Suprapubic skin (tissue), 4 donors: ENCODE measurements around the gene ZNF496. TPM values are rescaled to one million over a fixed set of nuclear protein-coding genes. Genes with fewer than 3 reads are reported as not detected.

ENCODE experiments used
- DNase-seq, 2 donors: peaks; one replicate each; pipeline ENCODE4 v3.0.0-alpha.2; 2019; ENCODE audit warnings: low spot score in 2 of 2
- H3K27ac ChIP-seq: fragments of 200-600 bp; sonication (generic); one replicate; pipeline ENCODE4 v1.5.1; 2019
- H3K27me3 ChIP-seq: fragments of 200-600 bp; sonication (generic); one replicate; pipeline ENCODE4 v1.5.1; 2019
- H3K36me3 ChIP-seq: fragments of 200-600 bp; sonication (generic); one replicate; pipeline ENCODE4 v1.5.1; 2019
- H3K4me1 ChIP-seq: fragments of 200-600 bp; sonication (generic); one replicate; pipeline ENCODE4 v1.5.1; 2019
- H3K4me3 ChIP-seq: fragments of 200-600 bp; sonication (generic); one replicate; pipeline ENCODE4 v1.5.1; 2019; ENCODE audit warnings: mild to moderate bottlenecking
- H3K9me3 ChIP-seq: fragments of 200-600 bp; sonication (generic); one replicate; pipeline ENCODE4 v1.5.1; 2019
- CTCF ChIP-seq, 2 donors: fragments of 200-600 bp in 1 of 2; fragments of 450-650 bp in 1 of 2; sonication (generic) in 1 of 2; IDR thresholded peaks; one replicate each; pipeline ENCODE4 v1.5.1; 2016 to 2019; ENCODE audit warnings: antibody characterized with exemption in 2 of 2, mild to moderate bottlenecking in 1 of 2, moderate library complexity in 1 of 2
- EP300 ChIP-seq: sonication (generic); formaldehyde crosslinking; IDR thresholded peaks from one replicate; pipeline ENCODE4 v1.6.1; 2017; ENCODE audit warnings: antibody characterized with exemption
- POLR2A ChIP-seq, 2 donors: fragments of 450-650 bp; IDR thresholded peaks; one replicate each; pipeline ENCODE4 v1.6.1; 2017; ENCODE audit warnings: antibody characterized with exemption in 2 of 2, mild to moderate bottlenecking in 2 of 2, moderate library complexity in 2 of 2
- POLR2AphosphoS5 ChIP-seq, 3 donors: sonication (generic); formaldehyde crosslinking; IDR thresholded peaks; one replicate each; pipeline ENCODE4 v1.6.1; 2017; ENCODE audit warnings: antibody characterized with exemption in 3 of 3
- WGBS: methylation state at CpG from one replicate; pipeline ENCODE4 v1.1.5; 2018; 5-methylcytosine and 5-hydroxymethylcytosine counted together
- total RNA-seq, 4 donors: library from RNA; depleted of rRNA; stranded (reverse); fragments of >200 nt; gene quantifications; one replicate each; pipeline ENCODE4 v1.1.0, GENCODE V29; 2016

The ZNF496 gene
- total RNA-seq, 4 donors from 2014 or later, result 17.5 to 45.7 (median 21.2) TPM

DNA sequence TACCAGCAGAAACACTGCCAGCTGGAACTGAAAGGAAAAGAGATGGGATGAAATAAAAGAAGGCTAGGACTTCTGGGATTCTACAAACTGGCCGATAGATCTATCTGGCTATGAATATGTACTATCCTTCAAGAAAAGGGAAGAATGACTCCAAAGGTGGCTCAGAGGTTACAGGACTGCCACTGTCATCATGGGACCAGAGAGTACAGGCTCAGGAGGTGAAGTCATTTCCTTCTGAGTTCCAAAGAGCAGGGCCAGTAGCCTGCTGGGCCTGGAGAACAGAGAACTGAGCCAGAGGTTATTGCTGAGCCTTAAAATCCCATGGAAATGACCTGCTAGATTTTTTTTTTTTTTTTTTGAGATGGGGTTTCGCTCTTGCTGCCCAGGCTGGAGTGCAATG is 27.6 kb downstream of the ZNF496 start:
- no peak overlapping the region for H3K4me3 ChIP-seq
- H3K27ac ChIP-seq, result no peak overlapping the region
- no peaks in the 10 kb centered on the region for H3K27me3 ChIP-seq
- H3K4me1 ChIP-seq, result no peaks in the 10 kb centered on the region
- no peak for TF ChIP-seq POLR2AphosphoS5 (IDR thresholded peaks at IDR 0.05)
- TF ChIP-seq POLR2A (IDR thresholded peaks at IDR 0.05), result no peak
- TF ChIP-seq CTCF (IDR thresholded peaks at IDR 0.05), result no peak
- no peak for TF ChIP-seq EP300
- no peaks in the 10 kb centered on the region for H3K9me3 ChIP-seq
- peaks cover 92% of the 10 kb centered on the region for H3K36me3 ChIP-seq
- WGBS, result 92% methylated on average over 2 of the region's 2 CpGs
- DNase-seq, result no peak

DNA sequence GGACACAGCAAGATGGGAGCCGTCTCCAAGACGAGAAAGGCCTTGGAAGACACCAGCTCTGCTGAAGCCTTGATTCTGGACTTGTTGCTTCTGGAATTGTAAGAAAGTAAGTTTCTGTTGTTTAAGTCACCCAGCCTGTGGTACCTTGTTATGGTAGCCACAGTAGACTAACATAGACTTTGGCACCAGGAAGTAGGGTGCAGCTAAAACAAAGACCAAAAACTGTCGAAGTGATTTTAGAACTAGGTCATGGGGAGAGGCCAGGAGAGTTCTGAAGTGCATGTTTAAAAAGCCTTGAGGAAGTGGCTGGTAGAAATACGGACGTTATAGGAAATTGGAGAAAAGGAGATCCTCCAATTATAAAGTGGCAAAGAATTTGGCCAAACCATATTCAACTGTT is 28.5 kb downstream of the ZNF496 start:
- no peaks in the 10 kb centered on the region for H3K9me3 ChIP-seq
- no peak overlapping the region for H3K4me3 ChIP-seq
- 52% methylated on average over 5 of the region's 5 CpGs for whole genome bisulfite sequencing
- H3K27me3 ChIP-seq, result no peaks in the 10 kb centered on the region
- DNase-seq, result no peak
- no peak overlapping the region for H3K27ac ChIP-seq
- peaks cover 84% of the 10 kb centered on the region for H3K36me3 ChIP-seq
- TF ChIP-seq POLR2A (IDR thresholded peaks at IDR 0.05), result no peak
- TF ChIP-seq CTCF (IDR thresholded peaks at IDR 0.05), result no peak
- no peak for TF ChIP-seq POLR2AphosphoS5 (IDR thresholded peaks at IDR 0.05)
- no peak for TF ChIP-seq EP300
- no peaks in the 10 kb centered on the region for H3K4me1 ChIP-seq

DNA sequence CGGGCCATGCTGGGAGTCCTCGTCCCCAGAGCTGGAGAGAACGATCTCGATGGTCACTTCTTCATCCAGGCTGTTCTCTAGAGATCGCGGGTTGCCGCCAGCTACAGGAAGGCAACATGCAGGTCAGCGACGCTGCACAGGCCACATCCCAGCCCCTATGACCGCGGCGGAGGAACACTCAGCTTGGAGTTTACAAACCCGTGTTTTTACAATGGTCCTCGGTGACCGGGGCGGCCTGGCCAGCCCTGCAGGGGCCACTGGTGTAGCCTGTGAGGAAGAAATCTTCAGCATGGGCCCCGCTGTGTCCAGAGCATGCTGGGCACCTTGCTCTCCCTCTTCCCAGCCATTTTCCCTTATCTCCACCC is 30.5 kb downstream of the ZNF496 start:
- Histone ChIP-seq H3K4me1 (no peaks in the 10 kb centered on the region), H3K9me3 (no peaks in the 10 kb centered on the region), H3K4me3 (no peak overlapping the region), H3K27me3 (no peaks in the 10 kb centered on the region), H3K27ac (no peak overlapping the region), H3K36me3 (peaks cover 66% of the 10 kb centered on the region)
- TF ChIP-seq CTCF (IDR thresholded peaks at IDR 0.05) (no peak), EP300 (no peak), POLR2AphosphoS5 (IDR thresholded peaks at IDR 0.05) (no peak), POLR2A (IDR thresholded peaks at IDR 0.05) (no peak)
- 94% methylated on average over 17 of the region's 17 CpGs for whole genome bisulfite sequencing
- DNase-seq, result no peak

GRCh38 chr1:247300491-247301175 is 31.0 kb downstream of the ZNF496 start:
- Histone ChIP-seq H3K27ac (no peak overlapping the region), H3K36me3 (peaks cover 62% of the 10 kb centered on the region), H3K4me3 (no peak overlapping the region), H3K27me3 (no peaks in the 10 kb centered on the region), H3K9me3 (no peaks in the 10 kb centered on the region), H3K4me1 (no peaks in the 10 kb centered on the region)
- 98% methylated on average over 39 of the region's 47 CpGs for WGBS
- no peak for TF ChIP-seq POLR2A (IDR thresholded peaks at IDR 0.05)
- no peak for TF ChIP-seq EP300
- TF ChIP-seq CTCF (IDR thresholded peaks at IDR 0.05), result no peak
- no peak for TF ChIP-seq POLR2AphosphoS5 (IDR thresholded peaks at IDR 0.05)
- no peak for DNase-seq

DNA sequence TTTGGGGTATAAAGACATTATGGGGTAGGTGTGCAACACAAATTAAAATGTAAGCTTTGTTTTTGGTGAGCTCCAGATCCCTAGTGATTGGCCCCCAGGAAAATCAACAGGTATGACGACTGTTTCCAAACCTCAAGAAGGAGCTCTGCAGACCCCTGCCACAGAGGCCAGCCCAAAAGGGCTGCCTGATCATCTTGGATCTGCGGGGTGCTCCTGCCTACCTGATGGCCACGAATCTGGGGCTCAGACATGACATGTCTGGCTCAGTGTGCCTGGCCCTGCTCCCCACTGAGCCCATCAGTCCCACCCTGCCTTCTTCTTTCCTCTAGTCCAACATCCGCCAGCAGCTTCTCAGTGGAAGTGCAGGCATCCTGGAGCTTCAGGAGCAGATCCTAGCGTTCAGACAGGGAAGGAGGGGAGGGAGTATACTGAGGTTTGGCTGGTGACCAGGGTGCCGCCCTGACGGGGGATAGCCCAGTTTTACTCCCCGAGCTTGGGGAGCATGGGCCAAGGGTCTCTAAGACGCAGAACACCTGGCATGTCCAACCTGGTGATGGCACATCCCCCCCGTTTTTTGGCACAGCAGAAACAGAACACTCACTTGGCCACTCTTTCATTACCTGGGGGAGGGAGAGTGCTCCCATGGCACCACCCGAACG is 31.8 kb downstream of the ZNF496 start:
- TF ChIP-seq POLR2AphosphoS5 (IDR thresholded peaks at IDR 0.05) (no peak), EP300 (no peak), POLR2A (IDR thresholded peaks at IDR 0.05) (no peak), CTCF (IDR thresholded peaks at IDR 0.05) (no peak)
- Histone ChIP-seq H3K4me1 (no peaks in the 10 kb centered on the region), H3K4me3 (no peak overlapping the region), H3K36me3 (peaks cover 55% of the 10 kb centered on the region), H3K27ac (no peak overlapping the region), H3K27me3 (no peaks in the 10 kb centered on the region), H3K9me3 (no peaks in the 10 kb centered on the region)
- no peak for DNase-seq
- WGBS, result 90% methylated on average over 7 of the region's 12 CpGs
